ENCODE results near the gene RAET1G. TPM values are rescaled to one million over a fixed set of nuclear protein-coding genes. Genes with fewer than 3 reads are reported as not detected.
A peak's percentile ranks its signal among the peaks of the same experiment; 100 is the strongest.
"Not testable (repeated sequence)": the region's sequence is repeated elsewhere in the genome, so short reads cannot be mapped to it uniquely, and the experiment has no call there.

The RAET1G gene
- total RNA-seq, 1 donor = not detected

- not testable (repeated sequence) for DNase-seq (ENCODE audit: low read depth in 2 of 3, low spot score in 2 of 3)
These were observed 31.5 kb upstream of the RAET1G start for GRCh38 chr6:149954328-149954983.

GRCh38 chr6:149953934-149954327 lies 31.0 kb upstream of the RAET1G start:
- DNase-seq (ENCODE audit: low read depth in 2 of 3, low spot score in 2 of 3) = not testable (repeated sequence)

GRCh38 chr6:149953390-149953789 lies 30.5 kb upstream of the RAET1G start:
- not testable (repeated sequence) for DNase-seq (ENCODE audit: low read depth in 2 of 3, low spot score in 2 of 3)

DNA sequence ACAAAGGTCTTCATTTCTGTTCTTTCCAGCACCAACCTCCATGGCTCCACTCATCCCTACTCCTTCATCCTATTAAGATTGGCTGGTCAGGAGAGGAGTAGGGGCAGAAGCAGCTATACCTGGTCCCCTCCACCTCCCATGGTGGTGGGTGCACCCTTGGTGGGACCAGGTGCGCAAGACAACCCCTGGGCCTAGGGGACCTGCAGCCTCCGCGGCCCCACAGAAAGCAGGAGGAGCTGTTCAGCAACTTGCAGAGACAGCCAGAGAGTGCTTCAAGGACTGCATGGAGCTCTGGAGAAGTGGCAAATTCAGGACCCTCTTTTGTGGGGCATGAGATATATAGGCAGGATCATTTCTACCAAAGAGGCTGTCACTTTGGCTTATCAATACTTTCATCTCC lies 28.7 kb upstream of the RAET1G start:
- no peak for DNase-seq (ENCODE audit: low read depth in 2 of 3, low spot score in 2 of 3)

GRCh38 chr6:149951096-149951495 lies 28.2 kb upstream of the RAET1G start:
- DNase-seq (ENCODE audit: low read depth in 2 of 3, low spot score in 2 of 3) = no peak

- no peak for DNase-seq (ENCODE audit: low read depth in 2 of 3, low spot score in 2 of 3)
These were observed 27.5 kb upstream of the RAET1G start for GRCh38 chr6:149950423-149950822.

DNA sequence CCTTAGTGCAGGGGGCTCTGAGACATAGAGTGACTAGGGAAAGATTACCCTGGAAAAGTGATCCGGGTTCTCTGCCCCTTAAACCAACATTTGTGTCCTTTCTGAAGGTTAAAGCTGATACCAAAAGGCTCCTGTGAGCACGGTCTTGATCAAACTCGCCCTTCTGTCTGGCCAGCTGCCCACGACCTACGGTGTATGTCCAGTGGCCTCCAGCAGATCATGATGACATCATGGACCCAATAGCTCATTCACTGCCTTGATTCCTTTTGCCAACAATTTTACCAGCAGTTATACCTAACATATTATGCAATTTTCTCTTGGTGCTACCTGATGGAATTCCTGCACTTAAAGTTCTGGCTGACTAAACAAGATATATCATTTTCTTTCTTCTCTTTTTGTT lies 25.7 kb upstream of the RAET1G start:
- DNase-seq (ENCODE audit: low read depth in 2 of 3, low spot score in 2 of 3) = no peak

DNA sequence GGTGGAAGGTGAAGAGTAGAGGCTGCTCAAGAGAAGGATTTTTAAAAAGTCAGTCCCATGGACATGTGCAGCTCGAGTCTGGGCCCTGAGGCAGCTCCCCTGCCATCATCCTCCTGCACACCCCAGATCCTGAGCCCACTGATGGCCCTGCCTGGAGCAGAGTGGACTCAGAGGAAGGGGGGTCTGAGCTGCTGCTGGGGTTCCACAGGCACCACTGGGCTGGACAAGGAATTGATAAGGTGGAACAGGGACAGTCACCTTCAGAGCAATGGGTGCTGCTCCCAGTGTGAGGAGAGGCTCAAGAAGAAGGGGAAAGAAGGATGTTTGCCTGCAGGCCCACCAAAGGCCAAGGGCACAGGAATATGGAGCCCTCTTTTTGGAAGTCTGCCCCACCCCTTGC lies 25.1 kb upstream of the RAET1G start:
- DNase-seq (ENCODE audit: low read depth in 2 of 3, low spot score in 2 of 3) = no peak

DNA sequence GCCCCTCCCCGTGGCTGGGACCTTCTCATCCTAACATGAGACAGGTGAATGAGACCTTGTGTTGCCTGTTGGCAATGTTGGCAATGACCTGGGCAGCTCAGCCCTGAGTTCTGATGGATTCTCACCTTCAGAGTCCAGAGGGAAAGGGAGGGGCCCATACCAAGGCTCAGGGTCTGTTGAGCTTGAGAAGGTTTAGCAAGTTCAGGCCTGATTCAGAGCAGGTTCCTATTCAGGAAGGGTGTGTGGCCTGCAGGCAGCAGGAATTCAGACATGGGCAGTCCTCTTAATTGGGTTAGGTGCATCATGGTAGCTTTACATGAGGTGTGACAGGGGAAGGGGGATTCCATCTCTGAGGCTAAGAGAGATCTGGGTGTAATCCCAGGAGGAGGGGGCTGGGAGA lies 24.6 kb upstream of the RAET1G start:
- DNase-seq (ENCODE audit: low read depth in 2 of 3, low spot score in 2 of 3) = not testable (repeated sequence)

GRCh38 chr6:149946631-149947030 lies 23.7 kb upstream of the RAET1G start:
- DNase-seq (ENCODE audit: low read depth in 2 of 3, low spot score in 2 of 3) = not testable (repeated sequence)

GRCh38 chr6:149945276-149945675 lies 22.4 kb upstream of the RAET1G start:
- not testable (repeated sequence) for DNase-seq (ENCODE audit: low read depth in 2 of 3, low spot score in 2 of 3)

DNA sequence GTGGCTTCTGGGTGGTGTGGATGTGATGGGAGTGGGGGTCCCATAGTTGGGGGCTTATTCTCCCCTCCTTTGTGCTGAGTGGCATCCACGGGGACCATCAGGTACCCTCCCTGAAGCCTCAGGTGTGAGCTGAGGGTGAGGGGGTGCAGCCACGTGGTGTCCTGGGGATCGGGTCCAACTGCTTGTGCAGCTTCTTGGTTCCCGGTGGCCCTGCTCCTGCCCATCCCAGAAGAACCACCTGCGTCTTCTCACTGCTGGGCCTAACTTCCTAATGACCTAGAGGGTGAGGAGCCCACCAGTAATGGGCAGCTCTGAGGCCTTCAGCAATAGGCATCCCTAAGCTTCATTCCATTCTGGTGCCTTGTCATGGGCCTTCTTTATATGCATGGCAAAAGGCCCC lies 20.4 kb upstream of the RAET1G start:
- not testable (repeated sequence) for DNase-seq (ENCODE audit: low read depth in 2 of 3, low spot score in 2 of 3)

- no peak for DNase-seq (ENCODE audit: low read depth in 2 of 3, low spot score in 2 of 3)
These were observed 19.5 kb upstream of the RAET1G start for GRCh38 chr6:149942461-149942829.

DNA sequence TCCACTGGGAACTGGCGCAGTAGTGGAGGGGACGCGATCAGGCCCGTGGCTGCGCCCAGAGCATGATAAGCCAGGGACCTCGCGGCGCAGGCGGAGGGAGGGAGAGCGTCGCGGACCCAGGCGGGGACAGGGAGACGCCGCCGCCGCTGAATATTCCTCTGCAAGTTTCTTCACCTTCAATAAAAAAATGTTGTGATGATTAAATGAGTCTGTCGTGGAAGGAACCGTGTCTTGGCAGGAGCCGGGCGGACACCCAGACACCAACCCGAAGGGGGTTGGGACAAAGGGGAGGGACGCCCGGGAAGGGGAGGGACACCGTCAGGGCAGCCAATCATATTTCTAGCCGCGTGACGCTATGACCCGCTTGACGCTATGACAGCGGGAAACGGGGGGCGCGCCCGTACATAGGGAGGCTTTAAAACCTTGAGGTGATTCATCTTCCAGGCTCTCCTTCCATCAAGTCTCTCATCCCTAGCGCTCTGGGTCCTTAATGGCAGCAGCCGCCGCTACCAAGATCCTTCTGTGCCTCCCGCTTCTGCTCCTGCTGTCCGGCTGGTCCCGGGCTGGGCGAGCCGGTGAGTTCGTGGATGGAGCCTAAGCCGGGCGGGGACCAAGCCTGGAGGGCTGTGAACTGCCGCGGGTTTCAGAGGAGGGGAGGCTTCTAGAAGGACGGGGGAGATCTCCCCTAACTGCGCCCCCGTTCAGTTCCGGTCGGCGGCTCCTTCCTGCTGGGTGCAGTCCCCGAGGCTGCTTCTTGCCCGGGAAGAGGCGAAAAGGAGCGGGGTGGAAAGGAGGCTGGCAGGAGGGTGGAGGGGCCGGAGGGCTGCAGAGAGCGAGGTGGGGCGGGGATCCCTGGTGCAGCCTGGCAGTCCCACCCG lies 18.9 kb upstream of the RAET1G start, which contains the start of gene ULBP2:
ULBP2 (plus strand) TSS at position 432 of the 878 bp plus-strand sequence; CDS start at position 491, 59 bp downstream.
- DNase-seq (ENCODE audit: low read depth in 2 of 3, low spot score in 2 of 3) = peak; percentile 75 to 96 (median 95)

DNA sequence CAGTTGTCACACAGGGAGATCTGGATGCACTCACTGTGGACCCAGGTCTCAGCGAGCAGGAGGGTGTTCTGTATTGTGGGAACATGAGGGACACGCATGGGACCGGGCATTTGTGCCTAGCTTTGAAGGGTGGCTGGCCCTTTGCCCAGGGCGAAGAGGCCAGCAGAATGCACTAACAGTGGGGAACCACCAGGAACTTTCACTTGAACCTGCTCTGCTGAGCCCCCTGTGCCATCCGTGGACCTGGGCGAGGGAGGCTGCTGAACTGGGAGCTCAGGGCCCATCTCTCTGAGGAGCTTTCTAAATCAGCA lies 17.7 kb upstream of the RAET1G start:
- DNase-seq (ENCODE audit: low read depth in 2 of 3, low spot score in 2 of 3) = no peak

DNA sequence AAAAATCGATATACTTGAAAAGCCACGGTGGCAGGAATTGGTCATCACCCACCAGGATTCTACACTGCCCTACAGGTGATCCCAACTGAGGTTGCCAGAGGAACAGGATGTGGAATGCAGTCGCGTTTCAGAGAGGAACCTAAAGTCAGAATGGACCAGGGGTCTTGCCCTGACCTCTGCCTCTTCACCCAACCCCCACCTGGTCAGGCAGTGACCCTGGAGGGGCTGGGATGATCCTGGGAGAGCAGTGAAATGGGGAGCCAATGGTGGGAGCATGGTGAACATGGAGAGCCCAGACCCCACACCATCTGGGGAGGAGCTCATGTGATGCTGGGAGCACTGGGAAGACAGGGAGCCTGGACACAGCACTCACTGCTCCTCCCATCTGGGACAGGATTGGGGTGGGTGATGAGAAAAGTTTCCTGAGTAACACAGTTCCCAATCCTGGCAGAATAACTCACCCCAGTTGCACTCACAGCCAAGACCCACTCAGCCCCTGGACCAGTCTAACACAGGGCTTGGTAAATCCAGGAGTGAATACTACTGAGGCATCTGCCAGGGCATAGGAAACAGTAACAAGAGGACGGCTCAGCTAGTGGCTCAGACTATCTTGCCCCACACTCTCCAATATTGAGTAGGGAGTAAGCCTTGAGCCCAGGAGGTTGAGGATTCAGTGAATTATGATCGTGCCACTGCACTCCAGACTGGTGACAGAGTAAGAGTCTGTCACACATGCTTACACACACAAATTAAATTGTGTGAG lies 17.2 kb upstream of the RAET1G start:
- DNase-seq (ENCODE audit: low read depth in 2 of 3, low spot score in 2 of 3) = no peak

DNA sequence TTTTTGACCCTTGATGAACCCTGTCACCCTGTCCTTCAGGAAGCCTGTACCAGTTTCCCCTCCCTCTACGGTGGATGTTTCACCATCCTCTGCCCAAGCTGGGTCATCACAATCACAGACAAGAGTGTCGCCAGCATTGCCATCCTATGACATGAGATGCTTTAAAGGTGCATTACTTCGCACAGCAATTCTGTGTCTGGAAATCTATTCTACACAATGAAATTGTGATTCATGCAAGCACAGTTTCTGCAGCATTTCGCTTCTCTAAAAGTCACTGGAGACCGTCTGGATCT lies 16.4 kb upstream of the RAET1G start:
- no peak for DNase-seq (ENCODE audit: low read depth in 2 of 3, low spot score in 2 of 3)

GRCh38 chr6:149938571-149939355 lies 15.8 kb upstream of the RAET1G start:
- DNase-seq (ENCODE audit: low read depth in 2 of 3, low spot score in 2 of 3) = peak in 2 of 3 donors; percentile 49 to 51

- not testable (repeated sequence) for DNase-seq (ENCODE audit: low read depth in 2 of 3, low spot score in 2 of 3)
These were observed 15.2 kb upstream of the RAET1G start for GRCh38 chr6:149938013-149938570.

- DNase-seq (ENCODE audit: low read depth in 2 of 3, low spot score in 2 of 3) = no peak
These were observed 13.8 kb upstream of the RAET1G start for GRCh38 chr6:149936743-149937142.

Measured in hematopoietic multipotent progenitor cell (in vitro differentiated cells).